Esophagus muscularis mucosa (tissue), 4 donors: Measurements from ENCODE around the gene SMIM45.
"Not testable (repeated sequence)": the region's sequence is repeated elsewhere in the genome, so short reads cannot be mapped to it uniquely, and the experiment has no call there.

ENCODE experiments used
- DNase-seq: peaks from one replicate; pipeline ENCODE4 v3.0.0-alpha.2; 2017; ENCODE audit errors: extremely low spot score
- H3K27ac ChIP-seq, 4 donors: fragments of 200-600 bp; sonication (generic); replicated peaks in 1 of 4; 1 replicate in 3 of 4; 2 replicates in 1 of 4; pipeline ENCODE4 v1.5.1; 2016 to 2019; ENCODE audit warnings: mild to moderate bottlenecking in 1 of 4
- H3K27me3 ChIP-seq, 4 donors: fragments of 200-600 bp; sonication (generic); one replicate each; pipeline versions ENCODE4 v1.5.1 to v1.6.0; 2016 to 2019
- H3K36me3 ChIP-seq, 4 donors: fragments of 200-600 bp; sonication (generic); one replicate each; pipeline ENCODE4 v1.5.1; 2016 to 2019
- H3K4me1 ChIP-seq, 4 donors: fragments of 200-600 bp; sonication (generic); one replicate each; pipeline ENCODE4 v1.5.1; 2016 to 2019
- H3K4me3 ChIP-seq, 4 donors: fragments of 200-600 bp; sonication (generic); 1 replicate in 2 of 4; 2 replicates in 2 of 4; pipeline ENCODE4 v1.5.1; 2016 to 2019; ENCODE audit warnings: mild to moderate bottlenecking in 4 of 4, moderate library complexity in 1 of 4
- H3K9me3 ChIP-seq, 4 donors: fragments of 200-600 bp; sonication (generic); 1 replicate in 3 of 4; 2 replicates in 1 of 4; pipeline ENCODE4 v1.5.1; 2016 to 2019
- EP300 ChIP-seq: sonication (generic); formaldehyde crosslinking; IDR thresholded peaks from one replicate; pipeline ENCODE4 v1.6.1; 2017; ENCODE audit warnings: antibody characterized with exemption
- POLR2A ChIP-seq: fragments of 450-650 bp; IDR thresholded peaks from one replicate; pipeline ENCODE4 v1.6.1; 2017; ENCODE audit warnings: antibody characterized with exemption, moderate library complexity, mild to moderate bottlenecking, low read depth
- POLR2AphosphoS5 ChIP-seq, 2 donors: sonication (generic); formaldehyde crosslinking; IDR thresholded peaks; one replicate each; pipeline ENCODE4 v1.6.1; 2017; ENCODE audit warnings: antibody characterized with exemption in 2 of 2
- WGBS: methylation state at CpG from one replicate; pipeline ENCODE4 v1.1.5; 2018; 5-methylcytosine and 5-hydroxymethylcytosine counted together
- intact Hi-C: fragments of 100-400 bp; cut with DNase I; formaldehyde crosslinking; loops from one replicate; pipeline ENCODE4 v1.15.1; 2023
- TF ChIP-seq, protein P1 (sequence below), 3 experiments: fragments of 200-600 bp in 2 of 3; fragments of 450-650 bp in 1 of 3; sonication (generic) in 2 of 3; IDR thresholded peaks; one replicate each; pipeline ENCODE4 v1.5.1; 2017 to 2019; ENCODE audit warnings: antibody characterized with exemption in 3 of 3, mild to moderate bottlenecking in 2 of 3, moderate library complexity in 1 of 3

SMIM45 gene

DNA sequence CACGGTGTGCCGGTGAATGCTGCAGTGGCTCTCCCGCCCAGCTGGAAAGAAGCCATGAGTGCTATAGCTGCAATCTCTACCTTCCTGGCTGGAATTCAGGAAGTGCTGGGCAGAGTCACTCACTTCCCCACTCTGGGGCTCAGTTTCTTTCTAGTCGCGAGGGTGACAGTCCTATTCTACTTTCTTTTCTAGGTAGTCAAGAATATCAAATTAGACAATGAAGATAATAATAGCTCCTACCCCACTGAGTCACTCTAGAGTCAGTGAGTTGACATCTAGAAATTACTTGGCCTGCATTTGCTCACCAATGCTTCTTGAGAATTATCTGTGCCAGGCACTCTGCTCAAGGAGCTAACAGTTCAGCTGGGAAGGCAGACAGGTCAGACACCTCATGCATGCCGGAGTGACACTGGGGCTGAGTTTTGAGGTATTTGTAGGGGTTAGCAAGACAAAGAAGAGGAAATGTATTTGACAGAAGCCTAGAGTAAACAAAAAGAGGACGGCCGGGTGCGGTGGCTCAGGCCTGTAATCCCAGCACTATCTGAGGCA is 8.2 kb upstream of the SMIM45 start:
- intact Hi-C loops, result loop anchor here (2.0 kb wide), 1 partner anchor 247 kb away; no protein-coding TSS in a partner anchor
- H3K27ac ChIP-seq, result no peak overlapping the region
- no peak for TF ChIP-seq POLR2AphosphoS5 (IDR thresholded peaks at IDR 0.05)
- no peak for TF ChIP-seq POLR2A
- no peaks in the 10 kb centered on the region for H3K36me3 ChIP-seq
- no peak for DNase-seq
- peaks cover 23 to 37% (median 35%) of the 10 kb centered on the region in 4 donors for H3K4me1 ChIP-seq
- 83% methylated on average over 6 of the region's 9 CpGs for WGBS
- no peaks in the 10 kb centered on the region for H3K9me3 ChIP-seq
- no peak overlapping the region for H3K4me3 ChIP-seq
- H3K27me3 ChIP-seq, result peaks cover 0 to 4% (median 0%) of the 10 kb centered on the region in 4 donors

DNA sequence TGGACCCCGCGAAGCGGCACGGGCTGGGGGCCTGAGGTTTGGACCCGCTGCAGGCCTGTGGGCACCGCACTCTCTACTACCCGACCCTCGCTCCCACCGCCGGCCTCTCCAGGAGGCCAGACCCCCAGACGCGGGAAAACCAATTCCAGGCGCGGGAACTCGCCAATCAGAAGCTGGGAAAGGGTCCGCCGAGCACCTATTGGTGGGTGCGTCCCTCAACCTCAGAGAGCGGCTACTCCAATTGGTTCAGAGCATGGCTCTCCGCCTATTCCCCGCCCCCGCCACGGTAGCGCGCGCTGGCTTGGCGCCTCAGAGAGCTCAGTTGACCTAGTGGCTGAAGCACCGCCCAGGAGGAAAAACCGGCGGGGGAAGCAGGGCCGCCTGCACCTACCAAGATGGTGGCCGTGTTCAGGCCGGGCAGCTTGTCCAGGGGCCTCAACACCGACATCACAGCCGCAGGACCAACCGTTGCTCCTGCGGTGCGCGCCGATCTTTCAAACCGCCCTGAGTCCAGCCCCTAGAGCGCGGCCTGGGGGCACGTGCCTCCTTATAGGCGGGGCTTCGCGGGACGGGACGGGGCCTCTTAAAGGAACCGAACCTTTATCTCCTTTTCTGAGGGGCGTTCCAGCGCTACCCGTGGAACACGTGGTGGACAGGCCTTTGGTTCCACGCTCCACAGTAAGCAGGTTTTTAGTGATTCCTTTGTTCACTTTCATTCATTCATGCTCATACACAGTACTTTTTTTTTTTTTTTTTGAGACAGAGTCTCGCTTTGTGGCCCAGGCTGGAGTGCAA is 5.1 kb upstream of the SMIM45 start, which contains the start of gene CENPM:
TSS of gene CENPM (minus strand) at position 524 of the 795 bp plus-strand sequence. CDS start at position 448, 76 bp downstream.
- H3K27ac ChIP-seq, result peak within 1 kb of the TSS; percentile 53 to 60 (median 56)
- H3K36me3 ChIP-seq, result no peaks in the 10 kb centered on the region
- no peaks in the 10 kb centered on the region for H3K9me3 ChIP-seq
- peaks cover 0 to 18% (median 0%) of the 10 kb centered on the region in 4 donors for H3K27me3 ChIP-seq
- peak within 1 kb of the TSS; percentile 64 to 79 (median 68) for H3K4me3 ChIP-seq
- peaks cover 11 to 20% (median 18%) of the 10 kb centered on the region in 4 donors for H3K4me1 ChIP-seq
- WGBS, result 4% methylated on average over 20 of the region's 56 CpGs
- peak; percentile 98 for DNase-seq
- TF ChIP-seq, protein P1, sequence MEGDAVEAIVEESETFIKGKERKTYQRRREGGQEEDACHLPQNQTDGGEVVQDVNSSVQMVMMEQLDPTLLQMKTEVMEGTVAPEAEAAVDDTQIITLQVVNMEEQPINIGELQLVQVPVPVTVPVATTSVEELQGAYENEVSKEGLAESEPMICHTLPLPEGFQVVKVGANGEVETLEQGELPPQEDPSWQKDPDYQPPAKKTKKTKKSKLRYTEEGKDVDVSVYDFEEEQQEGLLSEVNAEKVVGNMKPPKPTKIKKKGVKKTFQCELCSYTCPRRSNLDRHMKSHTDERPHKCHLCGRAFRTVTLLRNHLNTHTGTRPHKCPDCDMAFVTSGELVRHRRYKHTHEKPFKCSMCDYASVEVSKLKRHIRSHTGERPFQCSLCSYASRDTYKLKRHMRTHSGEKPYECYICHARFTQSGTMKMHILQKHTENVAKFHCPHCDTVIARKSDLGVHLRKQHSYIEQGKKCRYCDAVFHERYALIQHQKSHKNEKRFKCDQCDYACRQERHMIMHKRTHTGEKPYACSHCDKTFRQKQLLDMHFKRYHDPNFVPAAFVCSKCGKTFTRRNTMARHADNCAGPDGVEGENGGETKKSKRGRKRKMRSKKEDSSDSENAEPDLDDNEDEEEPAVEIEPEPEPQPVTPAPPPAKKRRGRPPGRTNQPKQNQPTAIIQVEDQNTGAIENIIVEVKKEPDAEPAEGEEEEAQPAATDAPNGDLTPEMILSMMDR (IDR thresholded peaks at IDR 0.05), result peak in 1 of 3 experiments; percentile 21
- TF ChIP-seq POLR2AphosphoS5 (IDR thresholded peaks at IDR 0.05) (peak in 1 of 2 donors; percentile 80), POLR2A (no peak), EP300 (no peak)
- intact Hi-C loops, result no loop called here

DNA sequence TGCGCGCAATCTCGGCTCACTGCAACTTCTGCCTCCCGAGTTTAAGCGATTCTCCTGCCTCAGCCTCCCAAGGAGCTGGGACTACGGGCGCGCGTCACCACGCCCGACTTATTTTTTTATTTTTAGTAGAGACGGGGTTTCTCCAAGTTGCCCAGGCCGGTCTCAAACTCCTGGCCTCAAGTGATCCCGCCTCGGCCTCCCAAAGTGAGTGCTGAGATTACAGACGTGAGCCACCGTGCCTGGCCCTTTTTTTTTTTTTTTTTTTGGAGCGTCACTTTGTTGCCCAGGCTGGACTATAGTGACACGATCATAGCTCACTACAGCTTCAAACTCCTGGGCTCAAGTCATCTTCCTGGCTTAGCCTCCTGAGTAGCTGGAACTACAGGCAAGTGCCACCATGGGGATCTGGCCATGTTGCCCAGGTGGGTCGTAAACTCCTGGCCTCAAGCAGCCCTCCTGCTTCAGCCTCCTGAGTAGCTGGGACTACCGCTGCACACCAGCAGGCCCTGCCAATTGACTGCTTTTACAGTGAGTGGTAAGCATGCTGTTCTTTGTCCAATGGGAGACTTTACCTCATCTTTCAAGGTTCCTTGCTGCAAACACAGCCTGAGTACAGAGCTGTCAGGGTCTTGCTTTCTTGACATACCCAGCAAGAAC is 4.4 kb upstream of the SMIM45 start:
- H3K27me3 ChIP-seq, result peaks cover 0 to 26% (median 0%) of the 10 kb centered on the region in 4 donors
- H3K36me3 ChIP-seq, result no peaks in the 10 kb centered on the region
- peak overlapping the region; percentile 53 to 60 (median 56) for H3K27ac ChIP-seq
- H3K4me3 ChIP-seq, result peak overlapping the region; percentile 64 to 79 (median 68)
- 70% methylated on average over 21 of the region's 21 CpGs for WGBS
- intact Hi-C loops, result no loop called here
- TF ChIP-seq POLR2A (no peak), POLR2AphosphoS5 (IDR thresholded peaks at IDR 0.05) (no peak), EP300 (no peak)
- TF ChIP-seq, protein P1 (IDR thresholded peaks at IDR 0.05), result no peak
- H3K9me3 ChIP-seq, result no peaks in the 10 kb centered on the region
- no peak for DNase-seq
- peaks cover 11 to 20% (median 18%) of the 10 kb centered on the region in 4 donors for H3K4me1 ChIP-seq

DNA sequence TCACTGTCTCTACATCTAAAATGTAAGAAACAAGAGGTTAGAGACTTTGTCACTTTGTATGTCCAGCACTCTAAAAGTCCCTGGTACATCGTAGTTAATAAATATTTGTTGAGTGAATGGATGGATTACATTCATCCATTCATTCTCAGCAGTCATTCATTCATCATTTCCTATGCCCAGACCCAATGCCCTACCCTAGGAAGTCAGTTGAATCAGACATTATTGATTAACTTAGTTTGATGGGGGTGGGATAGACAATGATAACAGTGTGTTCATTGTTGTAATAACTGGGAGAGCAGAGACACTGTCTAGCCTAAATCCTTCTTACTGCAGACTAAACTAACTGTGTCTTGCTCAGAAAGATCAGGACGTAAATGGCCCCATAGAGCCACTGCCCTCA is 3.8 kb upstream of the SMIM45 start:
- WGBS, result 86% methylated on average over 2 of the region's 2 CpGs
- intact Hi-C loops, result no loop called here
- Histone ChIP-seq H3K9me3 (no peaks in the 10 kb centered on the region), H3K36me3 (no peaks in the 10 kb centered on the region), H3K27ac (no peak overlapping the region), H3K27me3 (peaks cover 0 to 26% (median 0%) of the 10 kb centered on the region in 4 donors), H3K4me1 (peaks cover 11 to 20% (median 18%) of the 10 kb centered on the region in 4 donors), H3K4me3 (no peak overlapping the region)
- DNase-seq, result no peak
- TF ChIP-seq POLR2AphosphoS5 (IDR thresholded peaks at IDR 0.05), result no peak
- TF ChIP-seq EP300, result no peak
- TF ChIP-seq, protein P1 (IDR thresholded peaks at IDR 0.05), result no peak
- TF ChIP-seq POLR2A, result no peak

DNA sequence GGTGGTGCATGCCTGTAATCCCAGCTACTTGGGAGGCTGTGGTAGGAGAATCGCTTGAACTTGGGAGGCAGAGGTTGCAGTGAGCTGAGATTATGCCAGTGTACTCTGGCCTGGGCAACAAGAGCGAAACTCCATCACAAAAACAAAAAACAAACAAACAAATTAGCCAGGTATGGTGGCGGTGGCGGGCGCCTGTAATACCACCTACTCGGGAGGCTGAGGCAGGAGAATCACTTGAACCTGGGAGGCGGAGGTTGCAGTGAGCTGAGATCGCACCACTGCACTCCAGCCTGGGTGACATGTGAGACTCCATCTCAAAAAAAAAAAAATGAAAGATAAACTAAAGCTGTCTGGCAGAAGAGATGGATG is 3.0 kb upstream of the SMIM45 start:
- DNase-seq, H3K27ac ChIP-seq, H3K4me3 ChIP-seq, H3K9me3 ChIP-seq, intact Hi-C loops, H3K36me3 ChIP-seq: not testable (repeated sequence)
- H3K27me3 ChIP-seq, result peaks cover 0 to 26% (median 0%) of the 10 kb centered on the region in 4 donors
- peaks cover 11 to 20% (median 18%) of the 10 kb centered on the region in 4 donors for H3K4me1 ChIP-seq
- WGBS, result 81% methylated on average over 8 of the region's 8 CpGs
